GM12801 (cell line): ENCODE measurements around the gene S100A11.

ENCODE experiments used
- TF ChIP-seq, protein P1 (sequence below): IDR thresholded peaks from one replicate; pipeline ENCODE4 v1.5.1; 2011; ENCODE audit warnings: control low read depth; ENCODE audit not compliant: insufficient read length; ENCODE audit errors: extremely low read depth

Gene S100A11

DNA sequence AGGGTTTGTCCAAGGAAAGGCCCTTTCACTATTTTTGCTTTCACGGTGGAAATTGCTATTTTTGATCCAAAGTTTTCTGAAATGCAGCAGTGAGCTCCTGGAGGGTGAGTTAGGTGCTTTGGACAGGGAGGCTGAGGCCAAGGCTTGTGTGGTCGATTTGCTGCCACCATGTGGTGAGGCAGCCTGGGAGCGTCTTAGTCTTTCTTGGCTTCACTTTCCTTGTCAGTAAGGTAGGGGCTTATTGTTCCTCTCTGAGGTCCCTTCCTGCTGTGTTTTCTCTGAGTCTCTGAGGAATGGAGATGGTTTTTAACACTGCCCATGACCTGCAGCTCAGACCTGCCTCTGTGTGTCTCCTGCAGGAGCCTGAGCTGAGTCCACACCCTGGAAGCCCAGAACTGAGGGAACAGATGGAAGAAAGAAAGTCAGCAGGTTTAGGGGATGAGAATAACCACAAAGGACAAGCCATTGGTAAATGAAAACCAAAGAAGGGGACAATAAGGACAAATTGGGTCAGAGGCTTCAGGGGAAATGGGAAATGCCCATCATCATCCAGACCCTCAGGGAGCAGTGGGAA lies 23.1 kb downstream of the S100A11 start:
- TF ChIP-seq, protein P1, sequence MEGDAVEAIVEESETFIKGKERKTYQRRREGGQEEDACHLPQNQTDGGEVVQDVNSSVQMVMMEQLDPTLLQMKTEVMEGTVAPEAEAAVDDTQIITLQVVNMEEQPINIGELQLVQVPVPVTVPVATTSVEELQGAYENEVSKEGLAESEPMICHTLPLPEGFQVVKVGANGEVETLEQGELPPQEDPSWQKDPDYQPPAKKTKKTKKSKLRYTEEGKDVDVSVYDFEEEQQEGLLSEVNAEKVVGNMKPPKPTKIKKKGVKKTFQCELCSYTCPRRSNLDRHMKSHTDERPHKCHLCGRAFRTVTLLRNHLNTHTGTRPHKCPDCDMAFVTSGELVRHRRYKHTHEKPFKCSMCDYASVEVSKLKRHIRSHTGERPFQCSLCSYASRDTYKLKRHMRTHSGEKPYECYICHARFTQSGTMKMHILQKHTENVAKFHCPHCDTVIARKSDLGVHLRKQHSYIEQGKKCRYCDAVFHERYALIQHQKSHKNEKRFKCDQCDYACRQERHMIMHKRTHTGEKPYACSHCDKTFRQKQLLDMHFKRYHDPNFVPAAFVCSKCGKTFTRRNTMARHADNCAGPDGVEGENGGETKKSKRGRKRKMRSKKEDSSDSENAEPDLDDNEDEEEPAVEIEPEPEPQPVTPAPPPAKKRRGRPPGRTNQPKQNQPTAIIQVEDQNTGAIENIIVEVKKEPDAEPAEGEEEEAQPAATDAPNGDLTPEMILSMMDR: no peak

DNA sequence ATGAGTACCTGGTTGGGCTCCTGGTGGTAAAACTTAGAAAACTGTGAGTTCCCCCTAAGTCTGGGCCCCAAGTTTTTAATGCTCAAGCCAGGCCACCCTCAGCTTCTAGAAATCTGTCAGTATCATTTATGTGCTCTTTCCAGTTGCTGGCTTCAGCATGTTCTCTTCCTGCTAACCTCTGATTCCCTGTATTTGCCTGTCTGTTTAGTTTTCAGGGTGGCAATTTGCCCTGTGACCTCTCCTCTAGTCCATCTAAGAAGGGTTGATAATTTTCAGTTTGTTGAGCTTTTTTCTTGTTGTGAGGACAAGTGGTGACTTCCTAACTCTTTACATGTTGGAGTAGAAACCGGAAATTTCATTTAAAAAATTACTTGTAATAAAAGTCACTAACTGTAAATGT lies 27.1 kb downstream of the S100A11 start:
- TF ChIP-seq, protein P1: no peak

DNA sequence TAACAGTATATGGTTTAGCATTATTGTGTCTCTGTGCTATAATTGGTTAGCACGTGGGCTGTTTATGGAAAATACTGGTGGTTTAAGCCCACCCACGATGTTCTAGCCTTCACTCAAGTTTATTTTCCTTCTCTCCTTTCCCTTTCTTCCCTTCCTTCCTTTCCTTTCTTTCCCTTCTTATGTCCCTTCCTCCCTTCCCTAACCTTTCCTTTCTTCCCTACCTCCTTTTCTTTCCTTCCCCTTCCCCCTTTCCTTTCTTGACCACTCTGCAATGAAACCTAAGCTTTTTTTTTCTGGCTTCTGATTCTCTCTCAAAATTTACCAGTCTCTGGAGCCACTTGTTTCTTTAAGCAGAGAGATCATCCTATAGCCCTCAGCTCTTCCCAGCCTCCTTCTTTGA lies 29.8 kb downstream of the S100A11 start:
- TF ChIP-seq, protein P1: no peak

DNA sequence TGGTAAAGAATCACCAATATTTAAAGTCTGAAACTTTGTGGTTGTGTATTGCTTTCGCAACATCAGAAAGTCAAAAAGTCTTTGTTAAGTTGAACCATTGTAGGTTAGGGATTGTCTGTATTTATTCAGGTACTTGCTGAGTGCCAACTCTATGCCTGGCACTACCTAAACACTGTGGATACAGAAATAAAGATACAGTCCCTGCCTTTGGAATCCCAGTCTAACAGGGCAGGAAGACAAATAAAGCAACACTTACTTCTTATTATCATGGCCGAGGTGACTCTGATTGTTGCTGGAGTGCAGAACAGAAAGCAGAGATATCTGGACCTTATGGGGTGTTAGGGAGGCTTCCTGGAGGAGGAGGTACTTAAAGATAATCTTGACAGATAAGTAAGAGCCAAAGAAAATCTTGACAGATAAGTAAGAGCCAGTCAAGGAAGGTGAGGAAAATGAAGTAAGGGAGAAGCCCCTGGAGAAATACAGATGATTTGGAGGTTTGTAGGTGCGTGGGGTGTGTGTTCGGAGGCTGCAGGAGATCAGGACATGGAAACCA lies 31.4 kb downstream of the S100A11 start:
- TF ChIP-seq, protein P1: no peak

DNA sequence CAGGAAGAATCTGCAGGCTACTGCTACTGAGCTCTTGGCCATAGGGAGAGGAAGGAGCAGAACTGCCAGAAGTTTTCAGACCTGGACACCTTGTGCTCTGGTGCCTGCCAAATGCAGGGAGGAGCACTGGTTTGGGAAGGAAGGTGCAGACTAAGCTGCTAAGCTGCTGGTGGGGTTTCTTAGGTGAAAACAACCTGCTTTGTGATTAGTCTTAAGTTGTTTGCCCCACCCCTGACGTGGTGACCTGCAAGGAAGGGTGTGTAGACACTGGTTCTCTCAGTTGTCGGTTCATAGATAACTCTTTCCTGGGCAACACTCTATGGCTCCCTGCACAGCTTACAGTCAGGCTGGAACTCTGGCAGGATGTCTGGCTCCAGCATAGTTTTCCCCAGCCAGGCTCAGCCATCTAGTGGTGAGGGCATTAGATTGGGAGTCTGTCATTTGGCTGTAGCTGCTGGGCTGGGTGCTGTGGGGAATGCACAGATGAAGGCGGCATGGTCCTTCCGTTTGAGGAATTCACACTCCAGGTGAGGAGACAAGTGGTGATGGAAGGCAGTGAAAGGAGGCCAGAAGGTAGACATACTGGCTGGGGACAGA lies 32.9 kb downstream of the S100A11 start:
- TF ChIP-seq, protein P1: no peak

DNA sequence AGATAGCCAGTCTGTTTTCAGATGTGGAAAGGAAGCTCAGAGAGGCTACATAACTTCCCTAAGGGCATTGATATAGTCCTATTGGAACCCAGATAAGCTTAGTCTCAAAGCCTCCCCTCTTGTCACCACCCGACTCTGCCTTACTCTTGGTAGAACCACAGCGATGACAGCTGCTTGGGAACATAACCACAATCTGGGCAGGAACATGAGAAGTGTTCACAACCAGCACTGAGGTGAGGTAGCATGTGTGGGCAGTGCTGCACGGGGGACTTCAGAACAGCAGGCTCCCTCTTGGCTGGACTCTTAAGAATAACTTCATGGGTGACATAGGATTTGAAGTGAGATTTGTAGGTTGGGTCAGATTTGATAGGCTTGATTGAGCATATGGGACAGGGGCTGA lies 33.8 kb downstream of the S100A11 start:
- TF ChIP-seq, protein P1: no peak

DNA sequence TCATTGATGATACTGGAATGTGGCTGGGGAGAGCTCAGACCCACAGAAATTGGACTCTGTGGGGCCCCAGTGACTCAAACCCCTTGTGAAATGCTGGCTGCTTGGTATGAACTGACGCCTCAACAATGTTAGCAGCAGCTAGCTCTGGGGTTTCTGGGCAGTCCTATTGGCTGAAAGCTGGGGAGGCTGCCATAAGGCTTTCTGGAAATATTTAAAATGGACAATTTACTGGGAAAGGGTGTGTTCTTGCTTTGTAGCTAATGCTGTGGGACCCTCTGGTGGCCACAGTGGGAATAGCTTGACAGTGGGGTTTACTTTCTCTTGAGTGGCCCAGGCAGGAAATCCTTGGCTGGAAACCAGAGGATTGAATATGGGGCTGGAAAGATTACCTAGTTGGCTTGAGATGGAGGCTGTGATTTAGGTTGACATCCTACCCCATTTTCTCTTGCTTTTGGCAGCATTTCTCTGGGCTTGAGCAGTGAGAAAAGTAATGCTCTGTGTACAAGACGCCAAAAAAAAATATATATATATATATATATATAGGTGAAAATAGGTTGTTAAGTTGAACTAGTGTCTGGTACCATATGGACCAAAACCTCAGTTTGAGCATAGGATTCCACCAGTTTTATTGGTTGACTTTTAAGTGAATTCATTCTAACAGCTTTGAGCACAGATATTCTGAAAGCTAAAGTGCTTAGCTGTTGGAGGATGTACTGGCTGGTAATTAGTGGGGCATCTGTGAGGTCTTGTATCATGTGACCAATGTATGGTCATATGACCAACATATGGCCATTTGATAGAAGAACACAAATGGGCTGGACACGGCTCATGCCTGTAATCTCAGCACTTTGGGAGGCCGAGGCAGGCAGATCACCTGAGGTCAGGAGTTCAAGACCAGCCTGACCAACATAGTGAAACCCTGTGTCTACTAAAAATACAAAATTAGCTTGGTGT lies 34.9 kb downstream of the S100A11 start:
- TF ChIP-seq, protein P1: no peak
